Neural progenitor cell (in vitro differentiated cells): ENCODE results near the gene NTM. TPM values are rescaled to one million over a fixed set of nuclear protein-coding genes. Genes with fewer than 3 reads are reported as not detected.

Experiments
- DNase-seq: peaks from one replicate; pipeline ENCODE4 v3.0.0-alpha.2; 2016; ENCODE audit warnings: low spot score
- H2AFZ ChIP-seq: fragments of 200-600 bp; sonication (generic); replicated peaks from 2 replicates; pipeline ENCODE4 v1.6.1; 2016; ENCODE audit warnings: antibody characterized with exemption
- H3F3A ChIP-seq: fragments of 200-600 bp; sonication (generic); 2 replicates; pipeline ENCODE4 v1.6.1; 2016; ENCODE audit warnings: antibody characterized with exemption, low read depth
- H3K27ac ChIP-seq: fragments of 200-600 bp; sonication (generic); 2 replicates; pipeline ENCODE4 v1.5.1; 2016; ENCODE audit warnings: mild to moderate bottlenecking
- H3K27me3 ChIP-seq: fragments of 200-600 bp; sonication (generic); 2 replicates; pipeline ENCODE4 v1.6.1; 2016; ENCODE audit warnings: mild to moderate bottlenecking, moderate library complexity
- H3K36me3 ChIP-seq: fragments of 200-600 bp; sonication (generic); 2 replicates; pipeline ENCODE4 v1.5.1; 2016
- H3K4me1 ChIP-seq: fragments of 200-600 bp; sonication (generic); 2 replicates; pipeline ENCODE4 v1.6.1; 2016; ENCODE audit warnings: mixed run types
- H3K4me2 ChIP-seq: fragments of 200-600 bp; sonication (generic); 2 replicates; pipeline ENCODE4 v1.6.1; 2016
- H3K4me3 ChIP-seq: fragments of 200-600 bp; sonication (generic); 2 replicates; pipeline ENCODE4 v1.5.1; 2016
- H3K79me2 ChIP-seq: fragments of 200-600 bp; sonication (generic); 2 replicates; pipeline ENCODE4 v1.6.1; 2016; ENCODE audit warnings: low read depth
- H3K9ac ChIP-seq: fragments of 200-600 bp; sonication (generic); 2 replicates; pipeline ENCODE4 v1.6.1; 2016
- H3K9me3 ChIP-seq: fragments of 200-600 bp; sonication (generic); 2 replicates; pipeline ENCODE4 v1.5.1; 2016; ENCODE audit warnings: low read depth
- H4K20me1 ChIP-seq: fragments of 200-600 bp; sonication (generic); 2 replicates; pipeline ENCODE4 v1.6.1; 2016; ENCODE audit warnings: low read depth
- H3K27ac Mint-ChIP-seq: 3 replicates; pipeline ENCODE4 v1.8.0; 2021; ENCODE audit warnings: mixed read lengths
- H3K27me3 Mint-ChIP-seq: 2 replicates; pipeline ENCODE4 v1.8.0; 2022; ENCODE audit warnings: low read depth, mild to moderate bottlenecking, inconsistent platforms, moderate library complexity, mixed read lengths; ENCODE audit not compliant: insufficient read depth
- H3K36me3 Mint-ChIP-seq: 3 replicates; pipeline ENCODE4 v1.8.0; 2021; ENCODE audit warnings: mixed read lengths
- H3K4me1 Mint-ChIP-seq: 3 replicates; pipeline ENCODE4 v1.8.0; 2021; ENCODE audit warnings: mixed read lengths
- H3K4me3 Mint-ChIP-seq: 3 replicates; pipeline ENCODE4 v1.8.0; 2021; ENCODE audit warnings: mild to moderate bottlenecking, moderate library complexity, mixed read lengths
- H3K9me3 Mint-ChIP-seq: 3 replicates; pipeline ENCODE4 v1.8.0; 2020; ENCODE audit warnings: mixed read lengths
- EZH2 ChIP-seq: fragments of 200-600 bp; sonication (generic); IDR thresholded peaks from 2 replicates; pipeline ENCODE4 v1.6.1; 2017; ENCODE audit warnings: antibody characterized with exemption, mild to moderate bottlenecking, moderate library complexity
- EZH2phosphoT487 ChIP-seq: fragments of 200-600 bp; sonication (generic); IDR thresholded peaks from 2 replicates; pipeline ENCODE4 v1.6.1; 2017; ENCODE audit warnings: antibody characterized with exemption
- total RNA-seq: library from RNA; depleted of rRNA; stranded (reverse); fragments of >200 nt; gene quantifications from 2 replicates; pipeline ENCODE4 v1.2.3, GENCODE V29; 2015; ENCODE audit warnings: low replicate concordance
- TF ChIP-seq, protein P1 (sequence below): fragments of 200-600 bp; sonication (generic); IDR thresholded peaks from 2 replicates; pipeline ENCODE4 v1.5.1; 2017; ENCODE audit warnings: antibody characterized with exemption, mild to moderate bottlenecking

NTM gene
- total RNA-seq, 1 donor from 2014 or later: 4.3 TPM

- no peak overlapping the region for H2AFZ ChIP-seq
- no peaks in the 10 kb centered on the region for H3K27me3 ChIP-seq
- no peaks in the 10 kb centered on the region for H3K27me3 Mint-ChIP-seq
- H3K27ac ChIP-seq: no peak overlapping the region
- no peak overlapping the region for H3K4me3 Mint-ChIP-seq
- no peak overlapping the region for H3K4me3 ChIP-seq
- DNase-seq: no peak
- no peaks in the 10 kb centered on the region for H3K36me3 ChIP-seq
- no peaks in the 10 kb centered on the region for H3K9me3 Mint-ChIP-seq
- peaks cover 10% of the 10 kb centered on the region for H3F3A ChIP-seq
- H3K79me2 ChIP-seq: no peaks in the 10 kb centered on the region
- TF ChIP-seq, protein P1, sequence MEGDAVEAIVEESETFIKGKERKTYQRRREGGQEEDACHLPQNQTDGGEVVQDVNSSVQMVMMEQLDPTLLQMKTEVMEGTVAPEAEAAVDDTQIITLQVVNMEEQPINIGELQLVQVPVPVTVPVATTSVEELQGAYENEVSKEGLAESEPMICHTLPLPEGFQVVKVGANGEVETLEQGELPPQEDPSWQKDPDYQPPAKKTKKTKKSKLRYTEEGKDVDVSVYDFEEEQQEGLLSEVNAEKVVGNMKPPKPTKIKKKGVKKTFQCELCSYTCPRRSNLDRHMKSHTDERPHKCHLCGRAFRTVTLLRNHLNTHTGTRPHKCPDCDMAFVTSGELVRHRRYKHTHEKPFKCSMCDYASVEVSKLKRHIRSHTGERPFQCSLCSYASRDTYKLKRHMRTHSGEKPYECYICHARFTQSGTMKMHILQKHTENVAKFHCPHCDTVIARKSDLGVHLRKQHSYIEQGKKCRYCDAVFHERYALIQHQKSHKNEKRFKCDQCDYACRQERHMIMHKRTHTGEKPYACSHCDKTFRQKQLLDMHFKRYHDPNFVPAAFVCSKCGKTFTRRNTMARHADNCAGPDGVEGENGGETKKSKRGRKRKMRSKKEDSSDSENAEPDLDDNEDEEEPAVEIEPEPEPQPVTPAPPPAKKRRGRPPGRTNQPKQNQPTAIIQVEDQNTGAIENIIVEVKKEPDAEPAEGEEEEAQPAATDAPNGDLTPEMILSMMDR: no peak
- TF ChIP-seq EZH2phosphoT487: no peak
- TF ChIP-seq EZH2: no peak
- no peaks in the 10 kb centered on the region for H3K36me3 Mint-ChIP-seq
- H3K4me2 ChIP-seq: no peak overlapping the region
- H3K4me1 ChIP-seq: peaks cover 21% of the 10 kb centered on the region
- no peak overlapping the region for H3K27ac Mint-ChIP-seq
- H4K20me1 ChIP-seq: no peaks in the 10 kb centered on the region
- H3K9ac ChIP-seq: no peak overlapping the region
- H3K9me3 ChIP-seq: no peaks in the 10 kb centered on the region
- peaks cover 17% of the 10 kb centered on the region for H3K4me1 Mint-ChIP-seq
These were observed 705.0 kb downstream of the NTM start for GRCh38 chr11:132075447-132075846.

- H3F3A ChIP-seq: peaks cover 1% of the 10 kb centered on the region
- no peak overlapping the region for H2AFZ ChIP-seq
- H3K4me3 ChIP-seq: no peak overlapping the region
- no peak overlapping the region for H3K4me2 ChIP-seq
- no peaks in the 10 kb centered on the region for H3K9me3 ChIP-seq
- H3K36me3 ChIP-seq: no peaks in the 10 kb centered on the region
- no peaks in the 10 kb centered on the region for H3K27me3 ChIP-seq
- no peak overlapping the region for H3K9ac ChIP-seq
- H3K27me3 Mint-ChIP-seq: no peaks in the 10 kb centered on the region
- peaks cover 5% of the 10 kb centered on the region for H3K4me1 Mint-ChIP-seq
- DNase-seq: no peak
- H3K27ac ChIP-seq: no peak overlapping the region
- H3K27ac Mint-ChIP-seq: no peak overlapping the region
- H3K9me3 Mint-ChIP-seq: peaks cover 1% of the 10 kb centered on the region
- H3K4me3 Mint-ChIP-seq: no peak overlapping the region
- H3K4me1 ChIP-seq: peaks cover 11% of the 10 kb centered on the region
- TF ChIP-seq, protein P1: no peak
- no peak for TF ChIP-seq EZH2
- TF ChIP-seq EZH2phosphoT487: no peak
- H4K20me1 ChIP-seq: no peaks in the 10 kb centered on the region
- no peaks in the 10 kb centered on the region for H3K36me3 Mint-ChIP-seq
- H3K79me2 ChIP-seq: no peaks in the 10 kb centered on the region
These were observed 707.0 kb downstream of the NTM start for GRCh38 chr11:132077416-132077815.

DNA sequence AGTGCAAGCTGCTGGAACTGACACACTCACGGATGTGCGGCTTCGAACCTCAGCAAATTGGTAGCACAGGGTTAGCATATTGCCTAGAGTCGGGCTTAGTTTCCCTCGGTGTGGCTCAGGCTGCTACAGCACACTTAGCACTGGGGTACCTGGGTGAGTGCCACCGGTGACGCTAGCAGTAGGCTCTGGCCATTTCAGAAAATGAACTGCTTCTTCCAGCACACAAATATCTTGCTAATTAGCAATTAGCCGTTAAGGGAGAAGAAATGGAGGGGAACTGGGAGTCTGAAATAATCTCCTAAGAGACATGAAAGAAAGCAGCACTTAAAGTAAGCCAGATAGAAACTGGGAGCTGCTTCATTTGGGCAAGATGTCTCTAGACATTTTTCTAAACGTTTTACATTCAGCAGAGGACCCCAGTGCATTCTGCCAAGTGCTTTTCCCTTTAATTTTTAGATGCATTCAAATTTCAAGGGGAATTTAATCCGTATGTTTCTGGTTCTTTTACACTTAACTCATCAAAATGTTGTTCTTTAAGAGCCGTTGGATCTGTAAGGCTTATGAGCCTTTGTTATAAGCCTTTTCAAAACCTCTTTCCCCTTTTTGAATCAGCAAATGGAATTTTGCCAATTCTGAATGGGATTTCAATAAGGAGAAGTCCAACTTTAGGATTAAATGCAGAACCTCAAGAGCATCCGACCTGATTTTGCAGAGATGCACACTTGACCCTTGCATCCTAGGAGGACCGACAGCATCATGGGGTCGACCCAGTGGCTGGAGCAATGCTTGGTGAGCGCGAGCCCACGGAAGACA is 708.1 kb downstream of the NTM start:
- Mint-ChIP-seq H3K4me3 (no peak overlapping the region), H3K4me1 (no peaks in the 10 kb centered on the region), H3K27ac (no peak overlapping the region), H3K27me3 (no peaks in the 10 kb centered on the region), H3K36me3 (no peaks in the 10 kb centered on the region), H3K9me3 (peaks cover 2% of the 10 kb centered on the region)
- Histone ChIP-seq H3K79me2 (no peaks in the 10 kb centered on the region), H3K4me2 (no peak overlapping the region), H2AFZ (no peak overlapping the region), H3K27me3 (no peaks in the 10 kb centered on the region), H3K36me3 (no peaks in the 10 kb centered on the region), H4K20me1 (no peaks in the 10 kb centered on the region), H3K9ac (no peak overlapping the region), H3K4me1 (peaks cover 6% of the 10 kb centered on the region), H3K4me3 (no peak overlapping the region), H3K27ac (no peak overlapping the region), H3F3A (no peaks in the 10 kb centered on the region), H3K9me3 (peaks cover under 1% of the 10 kb centered on the region)
- TF ChIP-seq EZH2: no peak
- TF ChIP-seq, protein P1: no peak
- no peak for TF ChIP-seq EZH2phosphoT487
- no peak for DNase-seq
